Activated naive CD8-positive, alpha-beta T cell treated with anti-CD3 and anti-CD28 coated beads for 36 hours (primary cell): ENCODE results near the gene ADGRG1. TPM values are rescaled to one million over a fixed set of nuclear protein-coding genes. Genes with fewer than 3 reads are reported as not detected.
"Not testable (repeated sequence)": the region's sequence is repeated elsewhere in the genome, so short reads cannot be mapped to it uniquely, and the experiment has no call there.

Source experiments
- DNase-seq: peaks from one replicate; pipeline ENCODE4 v3.0.0; 2021
- H3K27ac Mint-ChIP-seq: one replicate; pipeline ENCODE4 v1.8.0; 2022; ENCODE audit warnings: mild to moderate bottlenecking, moderate library complexity, mixed read lengths
- H3K27me3 Mint-ChIP-seq: one replicate; pipeline ENCODE4 v1.8.0; 2022; ENCODE audit warnings: mild to moderate bottlenecking, mixed read lengths
- H3K36me3 Mint-ChIP-seq: one replicate; pipeline ENCODE4 v1.8.0; 2021; ENCODE audit warnings: mild to moderate bottlenecking, mixed read lengths
- H3K4me1 Mint-ChIP-seq: one replicate; pipeline ENCODE4 v1.8.0; 2021; ENCODE audit warnings: mixed read lengths
- H3K4me3 Mint-ChIP-seq: one replicate; pipeline ENCODE4 v1.8.0; 2022; ENCODE audit warnings: mild to moderate bottlenecking, moderate library complexity, mixed read lengths
- H3K9me3 Mint-ChIP-seq: one replicate; pipeline ENCODE4 v1.8.0; 2022; ENCODE audit warnings: mixed read lengths
- total RNA-seq, 2 experiments: library from RNA; stranded (reverse); gene quantifications; one replicate each; pipeline ENCODE4 v1.2.3, GENCODE V29; 2021

Gene ADGRG1
- total RNA-seq, 2 experiments from 2014 or later = 2.8 to 3.0 TPM

- no peak for DNase-seq
- no peaks in the 10 kb centered on the region for H3K4me1 Mint-ChIP-seq
- H3K36me3 Mint-ChIP-seq = no peaks in the 10 kb centered on the region
- H3K27ac Mint-ChIP-seq = no peak within 1 kb of the TSS
- H3K9me3 Mint-ChIP-seq = no peaks in the 10 kb centered on the region
- peaks cover 4% of the 10 kb centered on the region for H3K27me3 Mint-ChIP-seq
- no peak within 1 kb of the TSS for H3K4me3 Mint-ChIP-seq
Observed at GRCh38 chr16:57668263-57668571, 39.8 kb downstream of the ADGRG1 start, which contains the start of gene ADGRG3. Gene ADGRG3, plus strand, starts transcription at chr16:57668306. Its CDS starts 42 bp downstream, at chr16:57668348.

- Mint-ChIP-seq H3K36me3 (no peaks in the 10 kb centered on the region), H3K27ac (no peak overlapping the region), H3K4me3 (no peak overlapping the region), H3K4me1 (no peaks in the 10 kb centered on the region), H3K9me3 (no peaks in the 10 kb centered on the region), H3K27me3 (peaks cover 4% of the 10 kb centered on the region)
- DNase-seq = no peak
Observed at GRCh38 chr16:57668630-57669475, 40.4 kb downstream of the ADGRG1 start.

- DNase-seq = no peak
- no peaks in the 10 kb centered on the region for H3K9me3 Mint-ChIP-seq
- H3K27me3 Mint-ChIP-seq = peaks cover 4% of the 10 kb centered on the region
- no peak overlapping the region for H3K27ac Mint-ChIP-seq
- H3K4me3 Mint-ChIP-seq = no peak overlapping the region
- no peaks in the 10 kb centered on the region for H3K36me3 Mint-ChIP-seq
- H3K4me1 Mint-ChIP-seq = no peaks in the 10 kb centered on the region
Observed at GRCh38 chr16:57669476-57670162, 41.2 kb downstream of the ADGRG1 start.

- Mint-ChIP-seq H3K27ac (no peak overlapping the region), H3K4me1 (no peaks in the 10 kb centered on the region), H3K36me3 (no peaks in the 10 kb centered on the region), H3K9me3 (no peaks in the 10 kb centered on the region), H3K27me3 (peaks cover 4% of the 10 kb centered on the region), H3K4me3 (no peak overlapping the region)
- DNase-seq = no peak
Observed at GRCh38 chr16:57670196-57670595, 41.8 kb downstream of the ADGRG1 start.

- not testable (repeated sequence) for DNase-seq, H3K9me3 Mint-ChIP-seq, H3K27ac Mint-ChIP-seq, H3K27me3 Mint-ChIP-seq, H3K4me1 Mint-ChIP-seq, H3K4me3 Mint-ChIP-seq, H3K36me3 Mint-ChIP-seq
Observed at GRCh38 chr16:57671451-57671850, 43.0 kb downstream of the ADGRG1 start.

- DNase-seq = no peak
- Mint-ChIP-seq H3K36me3 (no peaks in the 10 kb centered on the region), H3K27me3 (peaks cover 4% of the 10 kb centered on the region), H3K4me1 (no peaks in the 10 kb centered on the region), H3K4me3 (no peak overlapping the region), H3K9me3 (no peaks in the 10 kb centered on the region), H3K27ac (no peak overlapping the region)
Observed at GRCh38 chr16:57672416-57672815, 44.0 kb downstream of the ADGRG1 start.

GRCh38 chr16:57672824-57673223, 44.4 kb downstream of the ADGRG1 start:
- no peak overlapping the region for H3K4me3 Mint-ChIP-seq
- no peaks in the 10 kb centered on the region for H3K4me1 Mint-ChIP-seq
- no peak overlapping the region for H3K27ac Mint-ChIP-seq
- DNase-seq = no peak
- H3K9me3 Mint-ChIP-seq = no peaks in the 10 kb centered on the region
- H3K27me3 Mint-ChIP-seq = peaks cover 4% of the 10 kb centered on the region
- H3K36me3 Mint-ChIP-seq = no peaks in the 10 kb centered on the region

GRCh38 chr16:57675741-57676551, 47.5 kb downstream of the ADGRG1 start:
- Mint-ChIP-seq H3K27me3 (peaks cover 1% of the 10 kb centered on the region), H3K9me3 (no peaks in the 10 kb centered on the region), H3K27ac (no peak overlapping the region), H3K36me3 (no peaks in the 10 kb centered on the region), H3K4me1 (no peaks in the 10 kb centered on the region), H3K4me3 (no peak overlapping the region)
- no peak for DNase-seq

- Mint-ChIP-seq H3K27ac (no peak overlapping the region), H3K36me3 (no peaks in the 10 kb centered on the region), H3K4me3 (no peak overlapping the region), H3K9me3 (no peaks in the 10 kb centered on the region), H3K27me3 (no peaks in the 10 kb centered on the region), H3K4me1 (no peaks in the 10 kb centered on the region)
- no peak for DNase-seq
Observed at GRCh38 chr16:57676553-57677085, 48.2 kb downstream of the ADGRG1 start.

- no peaks in the 10 kb centered on the region for H3K4me1 Mint-ChIP-seq
- no peak for DNase-seq
- H3K36me3 Mint-ChIP-seq = no peaks in the 10 kb centered on the region
- H3K4me3 Mint-ChIP-seq = no peak overlapping the region
- H3K27me3 Mint-ChIP-seq = no peaks in the 10 kb centered on the region
- no peaks in the 10 kb centered on the region for H3K9me3 Mint-ChIP-seq
- H3K27ac Mint-ChIP-seq = no peak overlapping the region
Observed at GRCh38 chr16:57677622-57678369, 49.4 kb downstream of the ADGRG1 start.

- no peak overlapping the region for H3K27ac Mint-ChIP-seq
- no peaks in the 10 kb centered on the region for H3K27me3 Mint-ChIP-seq
- no peak for DNase-seq
- no peaks in the 10 kb centered on the region for H3K36me3 Mint-ChIP-seq
- no peak overlapping the region for H3K4me3 Mint-ChIP-seq
- no peaks in the 10 kb centered on the region for H3K4me1 Mint-ChIP-seq
- H3K9me3 Mint-ChIP-seq = no peaks in the 10 kb centered on the region
Observed at GRCh38 chr16:57679016-57679415, 50.6 kb downstream of the ADGRG1 start.

- Mint-ChIP-seq H3K27me3 (no peaks in the 10 kb centered on the region), H3K9me3 (no peaks in the 10 kb centered on the region), H3K4me1 (no peaks in the 10 kb centered on the region), H3K27ac (no peak overlapping the region), H3K4me3 (no peak overlapping the region), H3K36me3 (no peaks in the 10 kb centered on the region)
- DNase-seq = no peak
Observed at GRCh38 chr16:57679767-57680482, 51.5 kb downstream of the ADGRG1 start.

GRCh38 chr16:57680842-57681375, 52.5 kb downstream of the ADGRG1 start:
- Mint-ChIP-seq H3K9me3 (no peaks in the 10 kb centered on the region), H3K4me1 (no peaks in the 10 kb centered on the region), H3K4me3 (no peak overlapping the region), H3K27ac (no peak overlapping the region), H3K27me3 (no peaks in the 10 kb centered on the region), H3K36me3 (no peaks in the 10 kb centered on the region)
- no peak for DNase-seq
